HuH-7.5 (cell line): Measurements from ENCODE around the gene KCTD2.

Experiments
- DNase-seq: peaks from one replicate; pipeline ENCODE4 v3.0.0; 2011; ENCODE audit warnings: low spot score

Gene KCTD2

GRCh38 chr17:75099881-75100595 is 53.0 kb downstream of the KCTD2 start:
- DNase-seq, result no peak

GRCh38 chr17:75102385-75102821 is 55.4 kb downstream of the KCTD2 start:
- no peak for DNase-seq

GRCh38 chr17:75103601-75104554 is 56.9 kb downstream of the KCTD2 start:
- DNase-seq, result no peak

GRCh38 chr17:75105126-75106080 is 58.4 kb downstream of the KCTD2 start:
- DNase-seq, result peak; percentile 67

- DNase-seq, result no peak
Observed at GRCh38 chr17:75108193-75108592, 61.2 kb downstream of the KCTD2 start.

GRCh38 chr17:75109046-75109406 is 62.0 kb downstream of the KCTD2 start:
- no peak for DNase-seq

- DNase-seq, result peak; percentile 81
Observed at GRCh38 chr17:75109407-75110233, 62.6 kb downstream of the KCTD2 start, which contains the start of gene ARMC7. Gene ARMC7, plus strand, starts transcription at chr17:75109969. Its CDS starts 320 bp downstream, at chr17:75110289.

- DNase-seq, result no peak
Observed at GRCh38 chr17:75110234-75110937, 63.4 kb downstream of the KCTD2 start.

GRCh38 chr17:75111777-75112335 is 64.8 kb downstream of the KCTD2 start:
- no peak for DNase-seq

GRCh38 chr17:75113798-75114551 is 67.0 kb downstream of the KCTD2 start:
- DNase-seq, result peak; percentile 71

- no peak for DNase-seq
Observed at GRCh38 chr17:75114552-75115314, 67.7 kb downstream of the KCTD2 start.
